Skeletal muscle satellite cell (primary cell): ENCODE results near the gene B4GALT2.

Experiments
- H3K27me3 ChIP-seq: 2 replicates; pipeline ENCODE4 v1.7.0; 2013; ENCODE audit warnings: low read length; ENCODE audit not compliant: control insufficient read depth, insufficient read depth
- H3K36me3 ChIP-seq: 2 replicates; pipeline ENCODE4 v1.7.0; 2013; ENCODE audit warnings: mild to moderate bottlenecking, control low read depth, low read length; ENCODE audit not compliant: insufficient read depth
- H3K4me1 ChIP-seq: 2 replicates; pipeline ENCODE4 v1.7.0; 2013; ENCODE audit warnings: low read length; ENCODE audit not compliant: control insufficient read depth, insufficient read depth
- H3K4me2 ChIP-seq: 2 replicates; pipeline ENCODE4 v1.7.0; 2013; ENCODE audit warnings: mild to moderate bottlenecking, low read length
- H3K4me3 ChIP-seq: 2 replicates; pipeline ENCODE4 v1.7.0; 2013; ENCODE audit warnings: low read length
- H3K9ac ChIP-seq: 2 replicates; pipeline ENCODE4 v1.7.0; 2013; ENCODE audit warnings: mild to moderate bottlenecking, low read depth, low read length, moderate library complexity
- H3K9me3 ChIP-seq: replicated peaks from 2 replicates; pipeline ENCODE4 v1.7.0; 2013; ENCODE audit warnings: mild to moderate bottlenecking, control low read depth, low read length

B4GALT2 gene

GRCh38 chr1:43963006-43963405 lies 16.0 kb upstream of the B4GALT2 start:
- Histone ChIP-seq H3K4me3 (no peak overlapping the region), H3K36me3 (peaks cover 53% of the 10 kb centered on the region)

GRCh38 chr1:43963890-43964289 lies 15.1 kb upstream of the B4GALT2 start:
- peaks cover 47% of the 10 kb centered on the region for H3K36me3 ChIP-seq
- H3K9ac ChIP-seq = no peak overlapping the region
- no peak overlapping the region for H3K4me3 ChIP-seq
- H3K9me3 ChIP-seq = no peaks in the 10 kb centered on the region
- no peak overlapping the region for H3K4me2 ChIP-seq
- no peaks in the 10 kb centered on the region for H3K27me3 ChIP-seq
- no peaks in the 10 kb centered on the region for H3K4me1 ChIP-seq

More at GRCh38 chr1:43963006-43963405, 16.0 kb upstream of the B4GALT2 start:
- Histone ChIP-seq H3K9me3 (no peaks in the 10 kb centered on the region), H3K4me1 (no peaks in the 10 kb centered on the region), H3K4me2 (no peak overlapping the region), H3K27me3 (no peaks in the 10 kb centered on the region), H3K9ac (no peak overlapping the region)

- no peaks in the 10 kb centered on the region for H3K27me3 ChIP-seq
- no peaks in the 10 kb centered on the region for H3K9me3 ChIP-seq
- no peak overlapping the region for H3K9ac ChIP-seq
- peaks cover 36% of the 10 kb centered on the region for H3K36me3 ChIP-seq
- no peak overlapping the region for H3K4me2 ChIP-seq
- no peak overlapping the region for H3K4me3 ChIP-seq
- H3K4me1 ChIP-seq = no peaks in the 10 kb centered on the region
Measured at GRCh38 chr1:43965316-43965715, 13.7 kb upstream of the B4GALT2 start.

- no peak overlapping the region for H3K4me2 ChIP-seq
- H3K36me3 ChIP-seq = peaks cover 31% of the 10 kb centered on the region
- H3K4me1 ChIP-seq = peaks cover 6% of the 10 kb centered on the region
- no peak overlapping the region for H3K9ac ChIP-seq
- H3K27me3 ChIP-seq = no peaks in the 10 kb centered on the region
- no peak overlapping the region for H3K4me3 ChIP-seq
- no peaks in the 10 kb centered on the region for H3K9me3 ChIP-seq
Measured at GRCh38 chr1:43968348-43968948, 10.6 kb upstream of the B4GALT2 start.

- peak overlapping the region; percentile 49 for H3K4me3 ChIP-seq
- H3K9ac ChIP-seq = no peak overlapping the region
- H3K36me3 ChIP-seq = peaks cover 23% of the 10 kb centered on the region
- peak overlapping the region; percentile 71 for H3K4me2 ChIP-seq
- H3K4me1 ChIP-seq = peaks cover 12% of the 10 kb centered on the region
- H3K9me3 ChIP-seq = no peaks in the 10 kb centered on the region
- H3K27me3 ChIP-seq = no peaks in the 10 kb centered on the region
Measured at GRCh38 chr1:43969416-43969745, 9.6 kb upstream of the B4GALT2 start.

GRCh38 chr1:43969746-43970466 lies 9.1 kb upstream of the B4GALT2 start, which contains the start of gene DPH2:
DPH2 (plus strand) TSS chr1:43970010; CDS start chr1:43970176, 166 bp downstream.
- H3K4me1 ChIP-seq = peaks cover 14% of the 10 kb centered on the region
- peak within 1 kb of the TSS; percentile 87 for H3K9ac ChIP-seq
- H3K9me3 ChIP-seq = no peaks in the 10 kb centered on the region
- no peaks in the 10 kb centered on the region for H3K27me3 ChIP-seq
- H3K4me3 ChIP-seq = peak within 1 kb of the TSS; percentile 91
- peaks cover 19% of the 10 kb centered on the region for H3K36me3 ChIP-seq
- peak within 1 kb of the TSS; percentile 89 for H3K4me2 ChIP-seq

- H3K4me1 ChIP-seq = peaks cover 14% of the 10 kb centered on the region
- peak overlapping the region; percentile 91 for H3K4me3 ChIP-seq
- no peaks in the 10 kb centered on the region for H3K9me3 ChIP-seq
- H3K9ac ChIP-seq = peak overlapping the region; percentile 87
- peak overlapping the region; percentile 89 for H3K4me2 ChIP-seq
- no peaks in the 10 kb centered on the region for H3K27me3 ChIP-seq
- H3K36me3 ChIP-seq = peaks cover 19% of the 10 kb centered on the region
Measured at GRCh38 chr1:43970502-43970901, 8.5 kb upstream of the B4GALT2 start.

GRCh38 chr1:43970911-43971310 lies 8.1 kb upstream of the B4GALT2 start:
- H3K9ac ChIP-seq = no peak overlapping the region

GRCh38 chr1:43971336-43971980 lies 7.6 kb upstream of the B4GALT2 start:
- Histone ChIP-seq H3K9me3 (no peaks in the 10 kb centered on the region), H3K36me3 (peaks cover 22% of the 10 kb centered on the region), H3K4me1 (peaks cover 22% of the 10 kb centered on the region), H3K4me3 (no peak overlapping the region), H3K27me3 (no peaks in the 10 kb centered on the region), H3K9ac (no peak overlapping the region), H3K4me2 (no peak overlapping the region)

More at GRCh38 chr1:43970911-43971310, 8.1 kb upstream of the B4GALT2 start:
- H3K9me3 ChIP-seq = no peaks in the 10 kb centered on the region
- peaks cover 19% of the 10 kb centered on the region for H3K36me3 ChIP-seq
- peak overlapping the region; percentile 89 for H3K4me2 ChIP-seq
- no peaks in the 10 kb centered on the region for H3K27me3 ChIP-seq
- H3K4me1 ChIP-seq = peaks cover 16% of the 10 kb centered on the region
- H3K4me3 ChIP-seq = peak overlapping the region; percentile 91

GRCh38 chr1:43973981-43974442 lies 5.0 kb upstream of the B4GALT2 start:
- Histone ChIP-seq H3K36me3 (peaks cover 37% of the 10 kb centered on the region), H3K27me3 (no peaks in the 10 kb centered on the region), H3K4me1 (peaks cover 39% of the 10 kb centered on the region), H3K9ac (peak overlapping the region; percentile 96), H3K4me2 (peak overlapping the region; percentile 100), H3K4me3 (peak overlapping the region; percentile 97), H3K9me3 (no peaks in the 10 kb centered on the region)

GRCh38 chr1:43974443-43975248 lies 4.4 kb upstream of the B4GALT2 start, which contains the start of gene ATP6V0B:
ATP6V0B (plus strand) TSS chr1:43974960; CDS start chr1:43975041, 81 bp downstream.
- Histone ChIP-seq H3K4me1 (peaks cover 39% of the 10 kb centered on the region), H3K27me3 (no peaks in the 10 kb centered on the region), H3K4me2 (peak within 1 kb of the TSS; percentile 100), H3K4me3 (peak within 1 kb of the TSS; percentile 97), H3K9ac (peak within 1 kb of the TSS; percentile 96), H3K9me3 (no peaks in the 10 kb centered on the region), H3K36me3 (peaks cover 37% of the 10 kb centered on the region)
